GM21737 (cell line): ENCODE results near the gene E2F8.
"Not testable (repeated sequence)": the region's sequence is repeated elsewhere in the genome, so short reads cannot be mapped to it uniquely, and the experiment has no call there.

Experiments
- ATAC-seq: cut with Tn5 transposase; IDR thresholded peaks from one replicate; pipeline ENCODE4 v1.9.1; 2021; ENCODE audit warnings: mild to moderate bottlenecking, moderate library complexity; ENCODE audit not compliant: unreplicated experiment

E2F8 gene, protein sequence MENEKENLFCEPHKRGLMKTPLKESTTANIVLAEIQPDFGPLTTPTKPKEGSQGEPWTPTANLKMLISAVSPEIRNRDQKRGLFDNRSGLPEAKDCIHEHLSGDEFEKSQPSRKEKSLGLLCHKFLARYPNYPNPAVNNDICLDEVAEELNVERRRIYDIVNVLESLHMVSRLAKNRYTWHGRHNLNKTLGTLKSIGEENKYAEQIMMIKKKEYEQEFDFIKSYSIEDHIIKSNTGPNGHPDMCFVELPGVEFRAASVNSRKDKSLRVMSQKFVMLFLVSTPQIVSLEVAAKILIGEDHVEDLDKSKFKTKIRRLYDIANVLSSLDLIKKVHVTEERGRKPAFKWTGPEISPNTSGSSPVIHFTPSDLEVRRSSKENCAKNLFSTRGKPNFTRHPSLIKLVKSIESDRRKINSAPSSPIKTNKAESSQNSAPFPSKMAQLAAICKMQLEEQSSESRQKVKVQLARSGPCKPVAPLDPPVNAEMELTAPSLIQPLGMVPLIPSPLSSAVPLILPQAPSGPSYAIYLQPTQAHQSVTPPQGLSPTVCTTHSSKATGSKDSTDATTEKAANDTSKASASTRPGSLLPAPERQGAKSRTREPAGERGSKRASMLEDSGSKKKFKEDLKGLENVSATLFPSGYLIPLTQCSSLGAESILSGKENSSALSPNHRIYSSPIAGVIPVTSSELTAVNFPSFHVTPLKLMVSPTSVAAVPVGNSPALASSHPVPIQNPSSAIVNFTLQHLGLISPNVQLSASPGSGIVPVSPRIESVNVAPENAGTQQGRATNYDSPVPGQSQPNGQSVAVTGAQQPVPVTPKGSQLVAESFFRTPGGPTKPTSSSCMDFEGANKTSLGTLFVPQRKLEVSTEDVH

DNA sequence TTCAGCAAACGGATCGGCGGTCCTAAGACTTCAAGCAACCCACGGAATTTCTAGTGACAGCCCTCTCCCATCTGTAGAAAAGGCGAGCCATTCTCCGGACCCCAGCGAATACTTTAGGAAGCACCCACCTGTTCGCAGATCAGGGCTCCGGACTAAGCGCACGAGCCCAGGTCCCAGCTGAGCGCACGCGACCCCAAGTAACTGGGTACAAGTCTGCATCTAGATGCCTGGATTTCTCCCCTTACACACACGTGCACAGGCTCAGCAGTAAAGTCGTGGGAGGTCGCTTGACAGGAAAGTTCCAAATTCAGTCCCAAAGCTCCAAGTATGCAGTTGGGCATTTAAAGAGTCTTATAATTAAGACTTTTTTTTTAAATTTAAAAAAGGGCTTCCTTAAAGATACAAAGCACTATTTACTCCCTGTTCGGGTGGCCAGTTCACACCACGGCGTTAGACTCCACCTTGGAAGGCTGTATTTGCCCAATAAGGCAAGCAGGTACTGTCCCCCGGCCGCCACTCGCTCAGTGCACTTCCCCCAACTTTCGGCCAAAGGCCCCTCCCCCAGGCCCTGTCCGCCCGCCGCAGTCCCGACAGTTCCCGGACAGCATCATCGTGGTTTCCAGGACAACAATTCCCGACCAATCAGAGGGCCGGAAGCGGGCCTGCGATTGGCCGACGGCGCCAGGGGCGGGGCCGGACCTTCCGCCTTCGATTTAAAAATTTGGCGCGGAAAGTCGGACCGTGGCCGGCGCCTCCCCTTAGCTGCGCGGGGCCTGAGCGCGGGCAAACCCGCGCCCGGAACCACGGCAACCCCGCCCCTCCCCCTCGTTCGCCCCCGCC, at the start of gene E2F8:
Gene E2F8 (minus strand): TSS at position 526 of the 840 bp plus-strand sequence. CDS start 824 bp downstream, outside the sequence.
- peak; percentile 87 for ATAC-seq

DNA sequence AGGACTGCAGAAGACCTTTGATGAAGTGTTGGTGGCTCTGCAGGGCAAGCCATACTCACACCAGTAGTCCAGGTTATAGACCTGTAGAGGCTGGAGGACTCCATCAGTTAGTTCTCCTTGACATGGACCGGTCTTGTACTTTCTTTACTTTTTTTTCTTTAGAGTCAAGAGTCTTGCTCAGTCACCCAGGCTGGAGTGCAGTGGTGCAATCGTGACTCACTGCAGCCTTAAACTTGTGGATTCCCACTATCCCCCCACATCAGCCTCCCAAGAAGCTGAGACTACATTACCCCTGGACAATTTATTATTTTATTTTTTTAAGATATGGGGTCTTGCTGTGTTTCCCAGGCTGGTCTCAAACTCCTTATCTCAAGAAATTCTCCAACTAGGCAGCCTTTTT, 49.6 kb upstream of the E2F8 start:
- ATAC-seq = no peak

DNA sequence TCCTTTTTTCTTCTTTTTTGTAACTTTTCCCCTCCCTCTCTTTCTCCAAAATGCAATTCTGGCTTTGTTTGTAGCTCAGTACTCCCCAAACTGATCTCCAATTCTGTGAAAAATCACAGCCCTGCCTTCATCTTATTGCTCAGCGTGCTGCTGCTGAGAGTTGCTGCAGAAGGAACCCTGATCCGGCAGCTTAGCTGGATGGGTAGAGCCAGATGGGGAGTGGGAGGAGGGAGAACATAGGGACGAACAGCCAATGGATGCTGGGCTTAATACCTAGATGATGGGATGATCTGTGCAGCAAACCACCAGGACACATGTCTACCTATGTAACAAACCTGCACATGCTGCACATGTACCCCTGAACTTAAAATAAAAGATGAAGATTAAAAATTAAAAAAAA, 47.5 kb upstream of the E2F8 start:
- no peak for ATAC-seq

DNA sequence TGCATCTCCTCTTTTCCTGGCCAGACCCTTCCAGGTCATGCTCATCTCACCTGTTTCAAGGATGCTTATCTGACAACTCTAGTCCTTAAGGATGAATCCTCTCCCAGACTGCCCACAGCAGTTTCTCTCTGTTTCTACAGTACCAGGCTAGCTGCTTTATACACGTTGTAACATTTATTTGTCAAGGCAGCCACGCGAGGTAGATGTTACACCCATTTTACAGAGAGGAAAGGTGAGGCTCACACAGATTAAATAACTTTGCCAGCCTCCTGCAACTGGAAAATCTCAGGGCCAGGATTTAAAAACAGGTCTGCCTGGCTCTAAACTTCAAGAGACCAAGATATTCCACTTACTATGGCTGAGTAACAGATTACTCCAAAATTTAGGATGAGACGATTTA, 45.7 kb upstream of the E2F8 start:
- no peak for ATAC-seq

DNA sequence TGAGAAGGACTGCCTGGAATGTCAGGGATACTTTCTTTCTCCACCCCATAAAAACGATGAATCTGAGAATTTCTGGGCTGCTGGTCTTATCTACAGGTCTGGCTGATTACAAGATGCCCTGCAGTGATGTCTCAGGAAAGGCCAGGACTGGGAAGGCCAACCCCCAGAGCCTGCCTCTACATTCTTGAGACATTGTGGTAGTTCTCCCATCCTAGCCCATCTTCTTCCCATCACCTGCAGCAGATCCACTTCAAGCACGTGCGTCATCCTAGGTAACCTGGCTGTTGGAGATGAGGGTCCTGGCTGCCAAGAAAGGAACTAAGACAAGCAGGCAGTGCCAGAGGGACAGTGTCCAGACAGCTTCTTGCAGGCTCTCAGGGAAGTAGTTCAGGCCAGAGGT, 44.1 kb upstream of the E2F8 start:
- no peak for ATAC-seq

DNA sequence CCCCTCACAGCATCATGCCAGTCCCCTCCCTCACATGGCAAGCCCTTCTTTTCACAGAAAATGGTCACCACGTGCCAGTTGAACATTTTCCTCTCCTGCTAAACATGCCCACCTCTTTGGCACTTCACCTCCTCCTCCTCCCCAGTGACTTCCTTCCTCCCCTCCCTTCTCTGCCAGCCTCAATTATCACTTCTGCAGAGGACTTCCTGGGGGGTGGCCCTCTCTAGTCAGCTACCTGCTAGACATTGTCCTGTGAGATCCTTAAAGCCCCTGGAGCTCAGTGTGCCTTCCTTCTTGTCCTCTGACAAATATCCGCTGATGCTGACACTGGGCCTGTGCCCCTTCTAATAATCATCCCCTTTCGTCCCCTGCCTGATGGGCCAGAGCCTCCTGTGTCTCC, 43.2 kb upstream of the E2F8 start:
- ATAC-seq = no peak

DNA sequence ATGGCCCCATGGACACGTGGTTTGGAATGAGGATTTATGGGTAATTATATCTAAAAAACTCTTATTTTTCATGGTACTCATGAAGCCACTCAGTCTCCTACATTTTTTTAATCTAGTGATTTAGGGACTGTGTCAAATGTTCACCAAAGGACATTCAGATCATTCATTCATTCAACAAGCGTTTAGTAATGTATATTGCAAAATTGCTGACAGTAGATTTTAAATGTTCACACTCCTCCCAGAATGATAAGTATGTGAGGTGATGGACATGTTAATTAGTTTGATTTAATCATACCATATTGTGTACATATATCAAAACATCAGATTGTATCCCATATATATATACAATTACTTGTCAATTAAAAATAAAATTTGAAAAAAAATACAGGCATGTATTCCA, 40.8 kb upstream of the E2F8 start:
- ATAC-seq = no peak

DNA sequence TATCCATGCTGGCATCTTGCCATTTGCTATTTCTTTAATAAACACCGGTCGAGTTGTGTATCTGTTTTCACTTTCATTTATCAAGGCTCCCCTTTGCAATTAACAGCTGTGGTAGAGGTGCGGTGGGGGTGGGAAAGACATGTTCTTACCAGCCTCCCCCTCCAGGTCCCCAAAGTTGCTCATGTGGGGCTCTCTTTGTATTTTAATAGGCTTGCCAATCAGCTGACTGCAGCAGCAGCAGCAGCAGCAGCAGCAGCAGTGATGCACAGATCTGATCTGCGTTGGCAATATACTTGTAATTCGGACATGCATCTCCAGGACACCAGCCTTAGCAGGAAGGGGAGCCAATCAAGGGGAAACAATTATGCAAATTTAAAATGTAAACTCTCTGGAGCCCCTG, 40.3 kb upstream of the E2F8 start:
- ATAC-seq = peak; percentile 65

DNA sequence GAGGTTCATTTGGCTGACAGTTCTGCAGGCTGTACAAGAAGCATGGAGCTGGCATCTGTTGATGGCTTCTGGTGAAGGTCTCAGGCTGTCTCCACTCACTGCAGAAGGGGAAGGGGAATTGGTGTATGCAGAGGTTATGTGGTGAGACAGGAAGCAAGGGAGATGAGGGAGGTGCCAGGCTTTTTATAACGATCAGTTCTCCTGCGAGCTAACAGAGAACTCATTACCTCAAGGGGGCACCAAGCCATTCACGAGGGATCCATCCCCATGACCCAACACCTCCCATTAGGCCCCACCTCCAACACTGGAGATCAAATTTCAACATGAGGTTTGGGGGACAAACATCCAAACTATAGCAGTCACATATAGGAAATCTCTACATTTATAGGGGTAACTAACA, 38.7 kb upstream of the E2F8 start:
- no peak for ATAC-seq

DNA sequence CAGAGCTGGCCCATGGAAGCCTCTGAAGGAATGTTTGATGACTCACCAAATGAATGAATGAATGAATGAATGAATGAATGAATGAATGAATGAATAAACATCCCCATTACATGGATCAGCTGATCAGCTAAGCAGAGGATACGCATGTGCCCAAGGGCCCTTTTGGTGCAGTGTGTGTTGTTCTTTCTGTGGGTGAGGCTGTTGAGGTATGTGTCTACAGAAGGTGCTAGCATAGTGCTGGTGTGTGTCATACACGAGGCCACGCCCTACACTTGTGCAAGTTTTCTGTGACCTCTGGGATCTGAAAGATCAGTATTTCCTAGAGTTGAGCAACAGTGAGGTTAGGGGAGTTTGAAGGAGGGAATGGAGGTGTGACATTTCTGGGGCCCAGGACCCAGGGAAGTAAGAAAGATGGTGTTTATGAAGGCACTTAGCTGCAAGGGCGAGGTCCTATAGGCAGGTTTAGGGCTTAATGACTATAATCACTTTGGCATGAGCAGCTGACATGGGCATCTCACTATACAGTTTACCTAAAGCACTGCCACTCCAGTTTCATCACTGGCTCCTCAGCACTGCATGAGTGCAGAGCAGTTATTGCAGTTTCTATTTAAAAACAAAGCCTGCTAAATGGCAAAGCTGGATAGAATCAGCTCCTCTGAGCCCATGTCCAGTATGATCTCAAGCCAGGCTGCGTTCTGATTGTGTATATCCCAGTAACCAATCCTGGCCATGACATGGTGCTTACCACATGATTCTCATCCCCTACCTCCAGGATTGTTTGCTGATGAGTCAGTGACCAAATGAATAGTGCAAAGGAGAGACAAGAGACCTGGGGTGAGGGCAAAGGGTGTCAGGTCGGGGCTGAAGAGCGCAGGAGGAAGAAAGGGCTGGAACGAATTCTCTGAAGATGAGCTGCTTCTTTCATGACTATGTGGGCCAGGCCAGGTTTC, 36.4 kb upstream of the E2F8 start:
- ATAC-seq = no peak

DNA sequence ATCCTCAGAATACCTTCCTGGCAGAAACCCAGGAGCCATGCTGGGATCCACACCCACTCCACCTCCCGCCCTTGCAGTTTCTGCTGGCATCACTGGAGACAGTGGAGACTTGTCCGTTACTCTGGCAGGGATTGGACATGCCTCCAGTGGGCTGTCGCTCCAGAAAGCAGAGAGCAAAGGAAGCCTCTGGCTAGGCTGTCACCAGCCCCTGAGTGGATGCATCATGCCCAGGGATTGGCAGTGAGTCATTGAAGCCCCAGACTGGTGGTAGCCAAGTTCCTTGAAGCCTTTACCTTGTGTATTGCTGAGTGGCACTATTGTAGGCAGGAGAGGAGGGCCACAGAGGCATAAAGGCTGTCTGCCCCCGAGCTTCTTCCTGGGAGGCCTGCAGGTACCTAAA, 34.8 kb upstream of the E2F8 start:
- no peak for ATAC-seq

DNA sequence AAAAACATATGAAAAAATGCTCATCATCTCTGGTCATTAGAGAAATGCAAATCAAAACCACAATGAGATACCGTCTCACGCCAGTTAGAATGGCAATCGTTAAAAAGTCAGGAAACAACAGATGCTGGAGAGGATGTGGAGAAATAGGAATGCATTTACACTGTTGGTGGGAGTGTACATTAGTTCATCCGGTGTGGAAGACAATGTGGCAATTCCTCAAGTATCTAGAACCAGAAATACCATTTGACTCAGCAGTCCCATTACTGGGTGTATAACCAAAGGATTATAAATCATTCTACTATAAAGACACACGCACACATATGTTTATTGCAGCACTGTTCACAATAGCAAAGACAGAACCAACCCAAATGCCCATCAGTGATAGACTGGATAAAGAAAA, 32.5 kb upstream of the E2F8 start:
- ATAC-seq = not testable (repeated sequence)

DNA sequence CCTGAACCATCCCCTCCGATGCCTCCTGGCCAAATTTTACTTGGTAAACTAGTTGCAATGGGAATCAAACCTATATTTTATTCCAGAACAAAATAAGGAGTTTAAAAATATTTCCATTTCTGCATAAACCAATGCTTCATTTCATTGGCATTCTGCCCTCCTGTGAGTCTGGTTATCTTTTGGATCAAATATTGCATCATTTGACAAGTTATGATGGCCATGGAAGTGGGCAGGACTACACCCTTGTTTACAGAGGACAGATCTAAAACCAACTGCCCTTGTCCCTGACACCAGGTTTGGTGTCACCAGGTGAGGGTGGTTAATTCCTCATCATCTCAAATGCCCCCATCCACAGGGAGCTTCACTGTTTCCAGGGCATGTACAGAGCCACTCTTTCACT, 28.2 kb upstream of the E2F8 start:
- ATAC-seq = no peak

DNA sequence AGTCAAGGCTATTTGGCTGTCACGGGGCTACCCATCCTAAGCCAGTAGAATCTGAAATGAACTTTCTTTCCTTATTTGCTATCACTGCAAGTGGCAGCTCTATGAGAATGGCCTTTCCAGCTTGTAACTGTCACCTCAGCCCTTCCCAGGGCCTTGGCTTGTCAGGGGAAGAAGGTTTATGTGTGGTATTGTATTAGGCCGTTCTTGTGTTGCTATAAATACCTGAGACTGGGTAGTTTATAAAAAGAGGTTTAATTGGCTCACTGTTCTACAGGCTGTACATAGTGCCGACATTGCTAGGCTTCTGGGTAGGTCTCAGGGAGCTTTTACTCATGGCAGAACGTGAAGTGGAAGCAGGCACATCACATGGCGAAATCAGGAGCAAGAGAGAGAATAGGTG, 26.8 kb upstream of the E2F8 start:
- no peak for ATAC-seq

DNA sequence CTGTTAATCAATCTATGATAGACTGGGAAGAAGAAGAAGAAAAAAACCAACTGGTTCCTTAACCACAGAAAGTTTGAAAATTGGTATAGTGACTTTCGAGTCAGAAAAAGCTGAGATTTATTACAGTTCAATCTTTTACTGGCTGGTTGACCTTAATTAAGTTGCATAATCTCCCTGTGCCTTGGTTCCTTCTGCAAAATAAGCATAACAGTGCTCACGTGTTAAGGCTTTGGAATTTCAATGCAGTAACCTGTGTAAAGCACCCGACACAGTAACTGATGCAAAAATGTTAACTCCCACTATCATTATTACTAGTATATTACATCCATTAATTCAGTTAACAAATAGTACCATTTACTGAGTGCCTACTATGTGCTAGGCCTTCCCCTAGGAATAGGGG, 22.6 kb upstream of the E2F8 start:
- no peak for ATAC-seq

DNA sequence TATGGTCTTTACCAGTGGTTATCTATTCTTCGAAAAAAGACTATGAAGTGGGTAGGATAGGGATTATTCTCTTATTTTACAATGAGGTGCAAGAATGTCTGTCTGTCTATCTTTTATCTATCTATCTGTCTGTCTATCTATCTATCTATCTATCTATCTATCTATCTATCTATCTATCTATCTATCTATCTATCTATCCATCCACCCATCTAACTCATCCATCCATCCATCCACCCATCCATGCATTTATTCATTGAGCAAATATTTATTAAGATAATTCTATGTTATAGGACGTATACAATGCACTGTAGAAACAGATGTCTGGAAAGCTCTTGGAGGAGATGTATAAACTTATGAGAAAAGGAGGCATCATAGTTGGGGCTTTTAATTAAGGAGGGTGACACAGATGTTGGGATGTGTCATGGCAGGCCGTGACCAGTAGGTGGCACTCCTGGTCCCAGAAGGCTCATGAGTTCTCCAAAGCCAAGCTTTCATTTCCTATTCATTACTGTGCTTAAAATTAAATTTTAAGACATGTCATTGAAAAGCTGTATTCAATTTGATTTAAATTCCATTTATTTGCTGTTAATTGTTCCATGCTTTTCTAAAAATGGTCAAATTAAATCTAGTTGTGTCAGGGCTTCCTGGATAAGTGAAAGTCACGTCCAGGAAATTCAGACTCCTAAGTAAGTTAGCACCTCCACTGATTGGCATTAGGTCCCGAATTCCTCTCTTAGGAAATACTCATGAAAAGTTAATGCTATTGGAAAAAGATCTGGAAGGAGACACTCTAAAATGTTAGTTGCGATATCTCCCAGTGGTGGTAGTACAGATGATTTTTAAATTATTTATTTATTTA, 19.0 kb upstream of the E2F8 start:
- ATAC-seq = peak; percentile 64

DNA sequence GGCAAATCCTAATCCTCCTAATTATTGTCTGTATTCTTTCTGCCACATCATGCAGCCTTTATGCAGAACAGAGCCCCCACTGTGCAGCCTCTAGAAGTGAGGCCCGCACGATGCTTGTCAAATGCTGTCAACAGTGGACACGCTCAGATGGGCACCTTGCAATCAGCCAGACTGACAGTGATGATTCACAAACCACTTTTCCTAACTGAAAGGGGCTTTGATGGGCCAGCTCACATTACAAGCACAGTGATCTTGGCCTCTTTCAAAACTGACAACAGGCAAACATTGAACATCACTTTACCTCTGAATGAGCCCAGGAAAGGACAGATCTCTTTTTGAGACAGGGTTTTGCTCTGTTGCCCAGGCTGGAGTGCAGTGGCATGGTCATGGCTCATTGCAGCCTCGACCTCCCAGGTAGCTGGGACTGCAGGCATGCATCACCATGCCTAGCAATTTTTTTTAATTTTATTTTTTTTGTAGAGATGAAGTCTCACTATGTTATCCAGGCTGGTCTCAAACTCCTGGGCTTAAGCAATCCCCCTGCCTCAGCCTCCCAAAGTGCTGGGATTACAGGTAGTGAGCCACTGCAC, 18.0 kb upstream of the E2F8 start:
- ATAC-seq = no peak

DNA sequence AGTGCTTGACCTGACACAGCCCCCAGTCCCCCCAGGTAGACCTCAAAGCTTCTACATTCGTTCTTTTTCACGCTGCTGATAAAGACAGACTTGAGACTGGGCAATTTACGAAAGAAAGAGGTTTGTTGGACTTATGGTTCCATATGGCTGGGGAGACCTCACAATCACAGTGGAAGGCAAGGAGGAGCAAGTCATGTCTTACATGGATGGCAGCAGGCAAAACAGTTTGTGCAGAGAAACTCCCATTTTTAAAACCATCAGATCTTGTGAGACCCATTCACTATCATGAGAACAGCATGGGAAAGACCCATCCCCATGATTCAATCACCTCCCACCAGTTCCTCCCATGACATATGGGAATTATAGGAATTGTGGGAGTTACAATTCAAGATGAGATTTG, 13.7 kb upstream of the E2F8 start:
- ATAC-seq = not testable (repeated sequence)

DNA sequence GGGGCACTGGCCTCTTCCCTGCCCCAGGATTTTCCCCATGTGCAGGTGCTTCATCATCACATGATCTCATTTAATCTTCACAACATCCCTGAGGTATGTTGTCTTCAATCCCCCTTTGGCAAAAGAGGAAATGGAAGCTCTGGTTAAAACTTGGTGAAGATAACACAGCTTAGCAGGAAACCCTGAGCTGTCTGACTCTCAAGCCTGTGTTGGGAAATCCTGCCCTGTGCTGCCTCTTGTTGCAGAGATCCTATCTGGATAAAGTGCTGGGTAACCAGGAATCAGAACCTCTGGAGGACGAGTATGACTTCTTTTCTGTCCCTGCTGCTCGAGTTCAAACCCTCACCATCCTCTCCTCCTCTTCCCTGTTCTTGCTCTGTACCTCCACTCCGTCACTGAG, 13.1 kb upstream of the E2F8 start:
- no peak for ATAC-seq
